SHP77 (cell line): ENCODE measurements around the gene ZNF784.

ENCODE experiments used
- DNase-seq, 2 experiments: peaks; one replicate each; lab custom pipeline; 2025; lab: John Stamatoyannopoulos, UW

The ZNF784 gene

DNA sequence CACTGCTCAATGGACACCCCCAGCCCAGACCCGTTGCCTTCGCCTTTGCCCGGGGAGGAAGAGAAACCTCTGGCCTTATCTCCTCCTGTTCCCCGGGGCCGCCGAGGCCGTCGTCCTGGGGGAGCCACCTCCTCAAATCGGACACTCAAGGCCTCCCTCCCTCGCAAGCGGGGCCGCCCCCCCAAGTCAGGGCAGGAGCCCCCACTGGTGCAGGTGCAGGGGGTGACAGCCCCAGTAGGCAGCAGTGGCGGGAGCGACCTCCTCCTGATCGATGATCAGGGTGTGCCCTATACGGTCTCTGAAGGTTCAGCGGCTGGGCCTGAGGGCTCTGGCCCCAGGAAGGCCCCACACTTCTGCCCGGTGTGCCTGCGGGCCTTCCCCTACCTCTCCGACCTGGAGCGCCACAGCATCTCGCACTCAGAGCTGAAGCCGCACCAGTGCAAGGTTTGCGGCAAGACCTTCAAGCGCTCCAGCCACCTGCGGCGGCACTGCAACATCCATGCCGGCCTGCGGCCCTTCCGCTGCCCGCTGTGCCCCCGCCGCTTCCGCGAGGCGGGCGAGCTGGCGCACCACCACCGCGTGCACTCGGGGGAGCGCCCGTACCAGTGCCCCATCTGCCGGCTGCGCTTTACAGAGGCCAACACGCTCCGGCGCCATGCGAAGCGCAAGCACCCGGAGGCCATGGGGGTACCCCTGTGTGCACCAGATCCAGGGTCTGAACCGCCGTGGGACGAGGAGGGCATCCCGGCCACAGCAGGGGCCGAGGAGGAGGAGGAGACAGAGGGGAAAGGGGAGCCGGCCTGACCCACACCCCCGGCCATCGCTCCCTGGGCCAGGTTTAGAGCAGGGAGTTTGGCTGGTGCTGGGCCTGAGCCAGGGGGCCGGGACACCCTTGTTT lies 22.0 kb downstream of the ZNF784 start:
- DNase-seq: no peak

DNA sequence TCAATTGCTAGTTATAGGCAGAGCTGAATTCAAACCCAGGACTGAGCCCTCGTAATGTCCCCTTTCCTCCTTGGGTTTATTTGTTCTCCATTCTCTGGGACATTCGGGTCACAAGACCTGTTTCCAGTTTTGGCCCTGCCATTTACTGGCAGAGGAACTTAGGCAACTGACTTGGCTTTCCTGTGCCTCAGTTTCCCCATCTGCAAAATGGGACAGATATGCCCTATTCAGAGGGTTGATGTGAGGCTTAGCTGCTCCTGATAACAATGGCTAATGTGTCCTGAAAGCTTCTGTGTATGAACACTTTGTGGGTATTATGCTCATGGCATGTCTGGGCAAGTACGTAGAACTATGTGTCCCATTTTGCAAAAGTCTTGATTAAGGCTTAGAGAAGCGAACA lies 23.3 kb downstream of the ZNF784 start:
- no peak for DNase-seq

DNA sequence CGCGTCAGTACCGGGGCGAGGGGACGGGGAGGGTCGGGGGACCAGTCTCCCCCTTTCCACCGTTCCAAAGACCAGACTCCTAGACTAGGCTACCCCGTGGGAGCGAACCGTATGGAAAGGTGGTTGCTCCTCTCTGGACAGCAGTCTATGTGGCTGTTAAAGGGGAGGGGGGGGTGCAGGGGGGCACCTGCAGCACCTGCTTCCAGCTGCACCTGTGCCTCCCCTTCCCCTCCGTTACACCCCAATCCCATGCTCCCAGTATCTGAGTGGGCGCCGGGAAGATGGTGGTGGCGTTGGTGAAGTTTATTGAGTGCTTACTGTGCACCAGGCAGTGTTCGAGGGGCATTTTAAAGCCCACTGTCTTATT lies 23.7 kb downstream of the ZNF784 start:
- no peak for DNase-seq

DNA sequence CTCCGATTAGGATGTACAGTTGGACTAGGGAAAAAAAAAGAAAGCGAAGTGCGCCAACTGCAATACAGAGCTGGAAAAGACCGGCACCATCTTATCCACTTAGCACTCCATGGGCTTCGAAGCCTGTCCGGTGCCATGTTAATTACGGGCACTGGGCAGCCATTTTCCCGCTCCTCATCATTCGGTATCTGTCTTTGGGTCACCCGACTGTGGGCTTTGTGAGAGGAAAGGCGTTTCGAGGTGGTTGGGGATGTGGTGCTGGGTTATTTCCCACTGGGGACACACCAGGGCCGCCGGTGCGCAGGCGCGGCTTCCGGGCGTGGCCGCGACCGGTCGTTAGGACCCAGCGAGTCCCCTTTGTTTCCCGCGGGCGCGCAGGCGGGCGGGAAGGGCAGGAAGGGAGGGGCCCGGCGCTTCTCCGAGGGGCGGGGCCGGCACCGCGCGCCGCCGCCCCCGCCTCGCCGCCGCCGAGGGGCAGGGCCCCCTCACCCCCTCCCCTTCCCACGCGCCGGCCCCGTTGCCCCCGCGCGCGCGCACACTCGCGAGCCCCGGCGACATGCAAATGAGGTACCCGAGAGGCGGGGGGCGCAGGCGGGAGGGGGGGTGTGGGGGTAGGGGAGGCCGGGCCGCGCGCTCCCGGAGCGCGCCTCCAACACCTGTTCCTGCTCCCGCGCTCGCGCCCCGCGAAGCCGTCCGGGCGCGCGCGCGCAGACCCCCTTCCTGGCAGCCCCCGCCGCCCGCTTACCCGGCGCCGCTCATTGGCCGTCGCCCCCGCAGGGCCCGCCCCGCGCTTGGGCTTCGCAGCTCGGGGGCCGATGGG lies 24.3 kb downstream of the ZNF784 start, which contains the start of gene ZNF524:
Gene ZNF524 (plus strand): TSS at position 447 of the 820 bp plus-strand sequence. CDS start 1,825 bp downstream, outside the sequence.
- peak; percentile 90 to 92 for DNase-seq

DNA sequence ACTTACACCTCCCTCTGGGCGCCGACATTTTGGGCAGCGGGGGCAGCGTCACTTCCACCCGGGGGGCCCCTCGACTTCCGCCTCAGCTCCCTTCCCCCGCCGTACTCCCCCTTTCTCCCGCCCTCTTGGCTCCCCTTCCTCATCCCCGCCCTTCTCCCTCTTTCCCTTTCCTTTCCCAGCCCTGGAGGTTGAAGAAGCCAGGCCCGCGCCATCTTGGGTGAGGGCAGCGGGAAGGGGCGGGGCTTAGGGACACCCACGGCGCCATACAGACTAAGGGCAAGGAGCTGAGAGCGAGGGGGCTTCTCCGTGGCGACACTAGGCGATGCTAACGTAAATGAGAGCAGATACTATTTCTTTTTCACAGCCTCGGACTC lies 24.9 kb downstream of the ZNF784 start, which contains the start of gene FIZ1:
Gene FIZ1 (minus strand): TSS at position 50 of the 374 bp plus-strand sequence. CDS start 1,652 bp downstream, outside the sequence.
- DNase-seq: peak; percentile 97

DNA sequence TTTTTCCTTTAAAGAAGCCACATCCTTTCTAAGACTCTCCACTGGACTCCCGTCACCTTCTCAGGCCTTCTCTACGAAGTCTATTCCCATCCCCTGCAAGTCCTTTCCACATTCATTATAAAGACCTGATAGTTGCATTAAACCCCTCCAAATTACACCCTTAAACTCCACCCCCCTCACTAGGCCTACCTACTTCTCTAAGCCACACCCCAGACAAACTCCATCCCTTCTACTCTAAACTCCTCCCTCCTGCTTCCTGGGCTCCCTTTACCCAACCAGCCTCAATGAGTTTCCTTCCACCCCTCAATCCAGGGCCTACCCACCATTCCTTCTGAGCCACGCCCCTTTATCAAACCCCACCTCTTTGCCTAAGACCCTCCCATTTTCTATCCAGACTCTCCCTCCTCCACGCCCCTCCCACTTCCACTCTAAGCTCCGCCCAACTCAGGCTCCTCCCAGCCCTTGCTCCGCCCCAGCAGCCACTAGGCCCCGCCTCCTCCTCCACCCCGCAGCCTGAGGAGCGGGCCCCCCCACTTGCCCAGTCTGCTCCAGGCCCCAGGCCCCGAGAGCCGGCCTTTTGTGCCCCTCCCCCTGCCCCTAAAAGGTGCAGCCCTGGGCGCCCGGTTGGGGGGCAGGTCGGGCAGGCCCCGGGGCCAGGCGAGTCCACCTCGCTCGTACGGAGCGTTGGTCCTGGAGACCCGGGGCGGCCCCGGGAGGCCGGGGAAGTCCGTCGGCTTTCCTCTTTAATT lies 25.5 kb downstream of the ZNF784 start:
- DNase-seq: peak; percentile 87 to 90

DNA sequence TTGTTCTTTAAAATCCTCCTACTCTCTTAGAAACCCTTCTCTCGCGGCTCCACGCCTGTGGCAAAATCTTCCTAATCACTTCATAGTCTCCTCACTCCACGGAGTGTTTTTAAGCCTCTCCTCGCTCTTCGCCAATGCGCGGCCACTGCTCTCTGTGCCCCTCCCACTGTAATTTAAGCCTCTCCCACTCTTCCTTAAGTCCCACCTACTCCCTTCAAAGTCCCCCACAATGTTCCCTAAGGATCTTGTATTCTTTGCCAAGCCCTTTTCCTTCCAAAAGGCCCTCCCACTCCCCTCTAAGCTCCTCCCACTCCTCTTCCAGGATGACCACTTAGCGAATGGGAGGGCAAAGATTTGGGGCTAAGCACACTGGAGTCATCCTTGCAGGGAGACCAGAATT lies 26.3 kb downstream of the ZNF784 start:
- no peak for DNase-seq

DNA sequence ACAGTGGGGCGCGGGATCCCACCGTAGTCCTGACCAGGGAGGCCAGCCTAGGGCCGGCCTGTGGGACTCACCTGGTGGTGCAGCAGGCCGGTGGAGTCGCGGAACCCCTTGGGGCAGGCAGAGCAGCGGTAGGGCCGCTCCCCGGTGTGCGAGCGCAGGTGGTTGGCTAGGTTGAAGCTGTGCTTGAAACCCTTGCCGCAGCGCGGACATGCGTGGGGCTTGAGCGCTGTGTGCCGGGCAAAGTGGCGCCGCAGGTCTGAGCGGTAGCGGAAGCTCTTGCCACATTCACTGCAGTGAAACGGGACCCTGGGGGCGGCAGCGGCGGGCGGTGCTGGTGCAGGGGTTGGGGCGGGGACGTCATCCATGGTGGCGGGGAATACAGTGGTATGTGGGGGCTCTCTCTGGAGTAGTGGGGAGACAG lies 26.9 kb downstream of the ZNF784 start:
- DNase-seq: no peak

DNA sequence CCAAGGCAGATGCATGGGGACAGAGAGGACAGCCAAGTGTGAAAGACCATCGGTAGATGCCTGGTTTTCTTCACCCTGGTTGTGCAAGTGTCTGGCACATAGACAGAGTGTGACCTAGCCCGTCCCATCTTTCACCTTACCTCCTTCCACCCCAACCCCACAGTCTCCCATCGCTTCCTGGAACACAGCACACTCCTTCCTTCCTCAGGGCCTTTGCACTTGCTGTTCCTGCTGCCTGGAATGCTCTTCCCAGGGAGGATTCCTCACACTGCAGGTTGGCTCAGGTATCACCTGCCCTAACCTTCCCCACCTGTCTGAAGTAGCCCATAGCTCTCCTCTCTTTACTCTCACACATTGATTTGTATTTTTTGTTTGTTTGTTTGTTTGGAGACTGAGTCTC lies 28.1 kb downstream of the ZNF784 start:
- DNase-seq: no peak

DNA sequence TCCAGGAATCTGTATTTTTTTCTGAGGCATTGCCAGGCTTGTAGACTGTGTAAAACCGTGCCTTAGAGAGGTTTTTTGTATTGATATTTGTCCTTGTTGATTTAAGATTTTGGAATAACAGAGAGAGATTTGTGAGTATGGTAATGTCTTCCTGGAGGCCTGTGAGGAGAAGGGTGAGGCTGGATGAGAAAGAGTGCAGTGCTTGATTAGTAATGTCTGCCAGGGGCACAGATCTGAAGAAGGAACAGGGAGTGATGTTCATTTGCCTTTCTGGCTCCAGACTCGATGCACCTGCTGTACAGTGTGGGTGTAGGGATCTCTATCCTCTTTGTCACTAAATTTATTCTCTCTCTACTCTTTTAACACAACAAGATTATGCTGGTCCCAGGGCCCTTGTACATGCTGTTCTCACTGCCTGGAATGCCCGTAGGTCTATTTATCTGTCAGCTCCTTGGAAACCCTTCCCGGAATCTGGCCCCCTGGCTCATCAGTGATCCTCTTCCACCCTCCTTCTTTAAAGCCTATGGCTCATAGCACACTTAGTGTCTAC lies 29.3 kb downstream of the ZNF784 start:
- DNase-seq: no peak

DNA sequence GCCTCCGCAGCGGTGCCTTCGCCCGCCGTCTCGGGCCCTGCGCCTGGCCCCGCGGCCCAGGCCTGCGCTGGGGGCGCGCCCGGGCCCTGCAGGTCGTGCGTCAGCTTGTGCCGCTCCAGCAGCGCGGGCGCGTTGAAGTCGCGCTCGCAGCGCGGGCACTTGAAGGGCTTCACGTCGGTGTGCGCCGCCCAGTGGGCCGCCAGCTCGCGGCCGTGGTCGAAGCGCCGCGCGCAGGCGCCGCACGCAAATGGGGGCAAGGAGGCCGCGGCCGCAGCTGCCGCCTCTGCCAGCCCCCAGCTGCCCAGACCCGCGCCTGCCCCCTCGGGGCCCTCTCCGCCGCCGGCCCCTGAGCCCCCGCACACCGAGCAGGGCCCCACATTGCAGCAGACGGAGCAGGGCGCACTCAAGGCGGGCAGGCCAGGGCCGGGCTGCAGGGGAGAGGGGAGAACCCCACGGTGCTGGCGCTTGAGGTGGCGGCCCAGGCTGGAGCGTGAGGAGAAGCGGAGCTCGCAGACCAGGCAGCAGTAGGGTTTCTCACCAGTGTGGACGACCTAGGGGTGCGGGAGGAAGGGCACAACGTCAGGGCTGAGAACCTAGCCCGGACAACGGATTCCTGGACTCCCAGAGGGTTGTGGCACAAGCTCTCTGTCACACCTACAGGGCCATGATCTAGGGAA lies 31.1 kb downstream of the ZNF784 start:
- DNase-seq: no peak

DNA sequence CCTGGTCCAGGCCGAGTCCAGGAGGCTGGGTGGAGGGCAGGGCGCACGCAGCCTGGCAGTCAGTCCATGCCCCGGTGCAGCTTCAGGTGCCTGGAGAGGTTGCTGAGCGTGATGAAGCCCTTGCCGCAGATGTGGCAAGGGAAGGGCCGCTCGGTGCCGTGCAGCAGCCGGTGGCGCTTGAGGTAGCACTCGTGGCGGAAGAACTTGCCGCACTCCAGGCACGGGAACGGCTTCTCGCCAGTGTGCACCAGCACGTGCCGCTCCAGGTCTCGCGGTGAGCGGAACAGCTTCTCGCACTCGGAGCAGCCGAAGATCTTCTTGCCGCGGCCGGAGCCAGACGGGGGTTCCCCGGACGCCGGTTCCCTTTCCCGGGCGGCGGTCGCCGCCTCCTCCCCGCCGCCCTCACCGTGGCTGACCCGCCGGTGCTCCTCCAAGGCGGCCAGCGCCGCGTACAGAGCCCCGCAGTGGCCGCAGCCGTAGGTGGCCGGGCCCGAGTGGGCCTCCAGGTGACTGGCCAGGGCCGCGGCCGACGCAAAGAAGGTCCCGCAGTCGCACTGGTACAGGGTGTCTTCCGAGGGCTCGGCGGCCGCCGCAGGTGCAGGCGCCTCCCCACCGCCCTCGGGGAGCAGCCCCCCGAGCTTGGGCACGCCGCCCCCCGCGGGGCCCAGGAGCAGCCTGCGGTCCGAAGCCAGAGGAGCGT lies 31.8 kb downstream of the ZNF784 start:
- DNase-seq: no peak

DNA sequence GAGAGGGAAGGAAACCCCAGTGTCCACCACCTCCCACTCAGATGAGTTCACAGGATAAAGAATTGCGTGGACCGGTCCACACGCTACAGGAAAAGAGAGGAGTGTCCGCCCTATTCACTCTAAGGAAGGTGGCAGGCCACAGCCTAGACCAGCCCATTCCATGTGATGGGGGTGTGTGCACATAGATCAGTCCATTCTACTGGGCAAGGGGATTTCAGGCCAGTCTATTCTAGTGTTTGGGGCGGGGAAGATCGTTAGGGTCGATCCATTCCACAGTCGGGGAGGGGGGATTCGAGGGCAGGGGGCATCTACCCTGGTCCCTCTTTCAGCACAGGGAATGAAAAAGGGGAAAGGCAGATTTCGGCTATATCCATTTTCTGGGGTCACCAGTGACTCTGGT lies 32.8 kb downstream of the ZNF784 start:
- DNase-seq: no peak

DNA sequence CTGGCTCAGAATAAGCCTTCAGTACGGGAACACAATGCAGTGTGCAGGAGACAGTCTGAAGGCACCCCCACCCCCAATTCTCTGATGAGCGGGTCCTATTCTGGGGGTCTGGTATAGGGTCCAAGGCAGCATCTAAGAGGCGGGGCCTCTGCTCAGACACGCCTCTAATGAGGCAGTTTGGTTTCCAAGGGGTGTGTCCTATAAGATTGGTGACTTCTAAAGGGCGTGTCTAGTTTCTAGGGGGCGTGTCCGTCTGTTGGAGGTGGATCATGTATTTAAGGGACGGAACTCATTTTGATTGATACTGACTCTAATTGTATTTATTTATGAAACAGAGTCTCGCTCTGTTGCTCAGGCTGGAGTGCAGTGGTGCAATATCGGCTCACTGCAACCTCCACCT lies 33.7 kb downstream of the ZNF784 start:
- DNase-seq: peak in 1 of 2 experiments; percentile 28

DNA sequence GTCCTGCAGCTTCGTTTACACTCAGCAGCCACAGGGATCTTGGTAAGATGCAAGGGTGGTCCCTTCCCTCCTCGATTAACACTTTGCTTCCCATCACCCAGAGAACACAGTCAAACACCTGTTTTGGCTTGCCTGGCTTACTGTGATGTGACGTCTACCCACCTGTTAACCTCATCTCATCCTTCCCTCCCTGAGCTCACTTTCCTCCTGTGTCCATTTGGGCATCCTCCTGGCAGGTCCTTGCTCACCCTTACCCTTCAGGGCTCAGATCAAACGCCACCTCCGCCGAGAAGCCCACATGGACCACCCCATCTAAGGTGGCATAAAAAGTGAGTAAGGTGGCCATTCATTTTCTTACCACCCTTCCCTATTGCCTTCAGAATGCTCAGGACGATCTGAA lies 34.3 kb downstream of the ZNF784 start:
- no peak for DNase-seq

DNA sequence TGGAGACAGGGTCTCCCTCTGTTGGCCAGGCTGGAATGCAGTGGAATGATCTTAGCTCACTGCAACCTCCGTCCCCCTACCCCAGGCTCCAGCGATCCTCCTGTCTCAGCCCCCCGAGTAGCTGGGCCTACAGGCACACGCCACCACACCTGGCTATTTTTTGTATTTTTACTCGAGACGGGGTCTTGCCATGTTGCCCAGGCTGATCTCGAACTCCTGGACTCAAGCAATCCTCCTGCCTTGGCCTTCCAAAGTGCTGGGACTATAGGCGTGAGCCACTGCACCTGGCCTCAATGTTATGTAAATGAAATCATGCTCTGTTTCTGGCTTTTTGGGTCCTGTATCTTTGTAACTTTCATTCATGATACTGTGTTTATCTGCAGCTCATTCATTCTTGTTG lies 35.6 kb downstream of the ZNF784 start:
- no peak for DNase-seq

DNA sequence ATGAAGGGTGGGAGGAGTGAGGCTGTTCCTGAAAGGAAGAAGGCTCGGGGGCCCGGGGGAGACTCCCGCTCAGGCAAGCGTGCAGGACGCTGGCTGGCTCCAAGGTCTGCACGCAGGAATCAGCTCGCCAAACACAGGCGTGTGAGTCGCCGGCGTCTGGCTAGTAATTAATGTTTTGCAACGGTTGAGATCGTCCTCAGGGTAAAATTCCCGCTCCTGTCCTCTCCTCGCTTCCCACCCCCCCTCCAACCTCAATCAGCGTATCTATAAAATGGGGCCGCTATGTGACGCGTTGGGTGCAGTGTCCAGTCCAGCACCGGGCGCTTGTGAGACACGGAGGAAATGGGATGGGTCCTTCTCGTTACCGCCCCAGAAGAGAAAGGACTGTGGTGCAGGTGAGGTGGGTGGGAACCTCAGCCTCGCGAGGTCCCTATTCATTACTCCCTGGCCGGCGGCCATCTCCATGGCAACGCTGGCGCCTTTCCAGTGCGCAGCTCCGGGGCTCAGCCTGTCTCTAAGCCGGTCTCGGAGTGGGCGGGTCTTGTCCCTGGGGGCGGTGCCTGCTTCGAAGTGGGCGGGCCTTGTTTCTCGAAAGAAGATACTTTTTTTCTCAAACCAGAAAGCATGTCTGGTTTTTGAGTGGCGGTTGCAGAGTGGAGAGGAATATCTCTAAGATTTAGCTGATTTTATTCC lies 37.2 kb downstream of the ZNF784 start:
- peak; percentile 93 for DNase-seq

DNA sequence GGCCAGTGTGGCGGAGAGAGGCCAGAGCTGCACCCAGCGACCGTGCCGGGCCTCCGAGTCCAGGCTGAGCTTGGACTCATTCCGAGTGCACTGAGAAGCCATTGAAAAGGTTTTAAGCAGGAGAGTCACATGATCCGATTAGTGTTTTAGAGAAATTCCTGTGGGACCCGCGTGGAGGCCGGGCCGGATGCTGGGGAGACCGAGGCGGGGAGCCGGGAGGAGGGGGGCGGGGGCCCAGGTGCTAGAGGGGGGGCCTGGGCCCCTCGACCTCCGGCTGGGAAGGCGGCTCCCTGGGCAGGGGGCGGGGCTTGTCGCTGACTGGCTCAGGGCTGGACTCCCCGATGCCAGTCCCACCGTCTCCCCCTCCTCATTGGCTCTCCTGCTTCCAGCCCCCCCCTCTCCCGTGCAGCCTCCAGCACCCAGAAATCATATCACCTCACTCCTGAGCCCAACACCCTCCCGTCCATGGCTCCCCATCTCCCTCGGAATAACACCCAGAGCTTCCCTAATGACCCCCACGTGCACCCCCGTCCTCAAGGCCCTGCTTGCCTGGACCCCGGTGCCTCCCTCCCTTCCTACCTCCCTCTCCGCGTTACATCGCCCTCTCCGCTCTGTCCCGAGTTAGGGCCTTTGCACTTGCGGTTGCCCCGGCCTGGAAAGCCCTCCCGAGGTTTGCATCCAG lies 38.6 kb downstream of the ZNF784 start:
- DNase-seq: peak in 1 of 2 experiments; percentile 67

DNA sequence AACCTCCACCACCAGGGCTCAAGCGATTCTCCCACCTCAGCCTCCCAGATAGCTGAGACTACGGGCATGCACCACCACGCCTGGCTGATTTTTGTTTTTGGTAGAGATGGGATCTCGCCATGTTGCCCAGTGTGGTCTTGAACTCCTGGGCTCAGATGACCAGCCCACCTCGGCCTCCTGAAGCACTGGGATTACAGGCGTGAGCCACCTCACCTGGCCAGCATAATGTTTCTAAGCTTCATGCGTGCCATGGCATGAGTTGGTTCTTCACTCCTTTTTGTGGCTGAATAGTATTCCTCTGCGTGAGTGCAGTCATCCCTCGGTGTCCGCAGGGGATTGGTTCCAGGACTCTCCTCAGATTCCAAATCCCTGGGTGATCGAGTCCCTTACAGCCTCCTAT lies 39.5 kb downstream of the ZNF784 start:
- DNase-seq: no peak
